GM10266 (cell line): Measurements from ENCODE around the gene CLDN12.
"Not testable (repeated sequence)": the region's sequence is repeated elsewhere in the genome, so short reads cannot be mapped to it uniquely, and the experiment has no call there.

Experiments used
- DNase-seq: peaks from one replicate; pipeline ENCODE4 v3.0.0; 2012; ENCODE audit errors: extremely low spot score
- CTCF ChIP-seq: IDR thresholded peaks from 2 replicates; pipeline ENCODE4 v1.5.1; 2012; ENCODE audit warnings: mild to moderate bottlenecking, low read depth; ENCODE audit not compliant: control insufficient read depth, insufficient read depth; ENCODE audit errors: missing control alignments

CLDN12 gene

GRCh38 chr7:90453931-90454330 lies 50.7 kb downstream of the CLDN12 start:
- DNase-seq, result no peak
- TF ChIP-seq CTCF, result no peak

- TF ChIP-seq CTCF, result peak; percentile 73
- peak; percentile 47 for DNase-seq
Measured at GRCh38 chr7:90455163-90456030, 52.1 kb downstream of the CLDN12 start.

- TF ChIP-seq CTCF, result no peak
- DNase-seq, result no peak
Measured at GRCh38 chr7:90458104-90458503, 54.8 kb downstream of the CLDN12 start.

GRCh38 chr7:90459888-90460287 lies 56.6 kb downstream of the CLDN12 start:
- TF ChIP-seq CTCF, result no peak
- DNase-seq, result no peak

GRCh38 chr7:90461219-90461618 lies 58.0 kb downstream of the CLDN12 start:
- TF ChIP-seq CTCF, result no peak
- DNase-seq, result no peak

GRCh38 chr7:90463151-90463628 lies 59.9 kb downstream of the CLDN12 start:
- DNase-seq, result not testable (repeated sequence)
